ENCODE data around the gene SERPINB1.

SERPINB1 gene

DNA sequence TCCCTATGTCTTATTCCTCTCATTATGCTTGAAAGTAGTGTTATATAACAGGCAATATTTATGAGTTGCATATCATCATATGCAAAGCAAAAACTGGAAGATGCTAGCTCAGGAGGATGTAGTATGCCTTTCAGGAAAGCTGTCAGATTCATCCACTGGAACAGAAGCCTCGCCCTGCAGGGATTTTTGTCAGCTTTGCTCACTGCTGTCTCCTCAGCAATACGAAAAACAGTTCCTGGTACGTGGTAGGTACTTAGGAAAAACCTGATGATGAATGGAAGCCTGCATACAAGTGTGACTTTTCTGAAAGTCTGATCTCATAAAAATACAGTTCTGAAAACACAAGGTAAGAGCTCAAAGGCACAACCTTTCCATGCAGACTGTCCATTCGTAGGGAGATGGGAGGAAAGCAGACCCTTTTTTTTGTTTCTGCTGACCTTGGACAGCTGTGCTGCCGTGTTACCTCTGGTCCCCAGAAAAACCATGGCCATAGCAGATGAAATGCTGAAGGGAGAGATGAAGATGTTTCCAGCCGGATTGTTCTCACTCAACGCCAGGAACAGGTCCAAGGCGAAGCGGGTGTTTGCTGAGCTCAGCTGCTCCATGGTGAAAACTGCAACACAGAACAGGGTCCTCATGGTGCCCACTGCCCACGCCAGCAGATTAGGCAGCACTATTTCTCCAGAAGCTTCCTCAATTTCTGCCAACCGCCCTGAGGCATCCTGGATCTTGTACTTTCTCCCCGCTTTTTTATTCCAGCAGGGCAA, 1.5 kb downstream of the SERPINB1 start:
- no peaks in the 10 kb centered on the region for H3K27me3 ChIP-seq (ENCODE audit: insufficient read depth, low read length, poor library complexity)
- peaks cover 21% of the 10 kb centered on the region for H3K4me1 ChIP-seq (ENCODE audit: insufficient read depth, low read length)
- H3K4me2 ChIP-seq (ENCODE audit: insufficient read depth, low read length) = peak overlapping the region; percentile 76
- peak overlapping the region; percentile 37; the same call in 1 of the 2 replicates for H3K27ac ChIP-seq (ENCODE audit: low read length)
- TF ChIP-seq, protein P1, sequence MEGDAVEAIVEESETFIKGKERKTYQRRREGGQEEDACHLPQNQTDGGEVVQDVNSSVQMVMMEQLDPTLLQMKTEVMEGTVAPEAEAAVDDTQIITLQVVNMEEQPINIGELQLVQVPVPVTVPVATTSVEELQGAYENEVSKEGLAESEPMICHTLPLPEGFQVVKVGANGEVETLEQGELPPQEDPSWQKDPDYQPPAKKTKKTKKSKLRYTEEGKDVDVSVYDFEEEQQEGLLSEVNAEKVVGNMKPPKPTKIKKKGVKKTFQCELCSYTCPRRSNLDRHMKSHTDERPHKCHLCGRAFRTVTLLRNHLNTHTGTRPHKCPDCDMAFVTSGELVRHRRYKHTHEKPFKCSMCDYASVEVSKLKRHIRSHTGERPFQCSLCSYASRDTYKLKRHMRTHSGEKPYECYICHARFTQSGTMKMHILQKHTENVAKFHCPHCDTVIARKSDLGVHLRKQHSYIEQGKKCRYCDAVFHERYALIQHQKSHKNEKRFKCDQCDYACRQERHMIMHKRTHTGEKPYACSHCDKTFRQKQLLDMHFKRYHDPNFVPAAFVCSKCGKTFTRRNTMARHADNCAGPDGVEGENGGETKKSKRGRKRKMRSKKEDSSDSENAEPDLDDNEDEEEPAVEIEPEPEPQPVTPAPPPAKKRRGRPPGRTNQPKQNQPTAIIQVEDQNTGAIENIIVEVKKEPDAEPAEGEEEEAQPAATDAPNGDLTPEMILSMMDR (IDR thresholded peaks at IDR 0.05; ENCODE audit: borderline replicate concordance, extremely low read depth, low read length, poor library complexity, severe bottlenecking) = no peak
- no peak for TF ChIP-seq EZH2 (IDR thresholded peaks at IDR 0.05; ENCODE audit: borderline replicate concordance, low read depth, low read length, severe bottlenecking)
- ATAC-seq (ENCODE audit: insufficient read depth, low read depth) (no peak), DNase-seq (no peak)
- peaks cover 6% of the 10 kb centered on the region for H3K79me2 ChIP-seq (ENCODE audit: insufficient read depth, low read length)
- peaks cover 19% of the 10 kb centered on the region for H3K36me3 ChIP-seq (ENCODE audit: insufficient read depth, low read length)
- 0 out of 4 replicates have a peak overlapping the region, but pooled peaks of 1 of the 2 experiments have one; percentile 55 for H3K4me3 ChIP-seq (ENCODE audit: low read depth in 1 of 2, low read length in 2 of 2)
- no peaks in the 10 kb centered on the region for H3K9me3 ChIP-seq (ENCODE audit: insufficient read depth, low read length, severe bottlenecking)
- H2AFZ ChIP-seq (ENCODE audit: low read depth, low read length) = no peak overlapping the region
- H3K9ac ChIP-seq (ENCODE audit: low read depth, low read length) = peak overlapping the region; percentile 56
- H4K20me1 ChIP-seq (ENCODE audit: insufficient read depth, low read length) = no peaks in the 10 kb centered on the region

DNA sequence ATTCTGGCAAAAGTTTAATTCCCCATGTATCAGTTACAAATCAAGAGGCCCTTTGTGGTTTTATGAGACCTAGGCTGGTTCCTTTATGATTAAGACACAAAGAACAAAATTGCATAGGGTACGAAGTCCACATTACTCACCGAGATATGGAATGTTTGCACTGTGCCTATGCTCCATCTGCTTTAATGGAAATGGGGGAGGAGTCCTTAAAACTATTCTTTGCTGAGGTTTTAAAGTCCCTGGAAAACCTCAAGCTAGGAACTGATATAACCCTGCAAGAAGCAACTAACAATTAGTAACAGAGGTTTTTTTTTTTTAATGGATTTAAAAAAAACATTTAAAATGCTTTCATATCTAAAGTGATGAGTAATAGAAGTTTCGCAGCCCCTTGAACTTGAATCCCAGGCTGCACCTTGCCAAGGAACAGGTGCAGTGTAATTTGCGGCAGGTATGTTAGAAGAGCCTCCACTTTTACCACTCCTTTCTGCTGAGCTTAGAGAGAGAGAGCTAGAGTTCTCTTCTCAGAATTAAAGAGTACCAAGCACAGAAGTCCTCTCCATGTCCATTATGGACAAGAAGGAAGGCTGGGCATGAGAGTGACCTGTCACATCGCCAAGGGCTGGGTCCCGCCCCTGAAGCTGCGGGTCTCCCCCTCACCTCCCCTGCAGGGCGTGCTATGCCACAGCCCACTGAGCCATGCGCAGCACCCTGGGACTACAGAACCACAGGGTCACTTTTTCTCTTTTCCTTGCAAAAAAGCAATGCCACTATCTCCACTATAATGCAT, 2.3 kb downstream of the SERPINB1 start:
- TF ChIP-seq, protein P1 (IDR thresholded peaks at IDR 0.05; ENCODE audit: borderline replicate concordance, extremely low read depth, low read length, poor library complexity, severe bottlenecking) = no peak
- no peak for TF ChIP-seq EZH2 (IDR thresholded peaks at IDR 0.05; ENCODE audit: borderline replicate concordance, low read depth, low read length, severe bottlenecking)
- Histone ChIP-seq H2AFZ (ENCODE audit: low read depth, low read length) (no peak overlapping the region), H3K4me3 (ENCODE audit: low read depth in 1 of 2, low read length in 2 of 2) (no peak overlapping the region), H3K9ac (ENCODE audit: low read depth, low read length) (no peak overlapping the region), H3K4me1 (ENCODE audit: insufficient read depth, low read length) (peaks cover 21% of the 10 kb centered on the region), H3K27me3 (ENCODE audit: insufficient read depth, low read length, poor library complexity) (no peaks in the 10 kb centered on the region), H3K79me2 (ENCODE audit: insufficient read depth, low read length) (peaks cover 6% of the 10 kb centered on the region), H3K27ac (ENCODE audit: low read length) (no peak overlapping the region), H4K20me1 (ENCODE audit: insufficient read depth, low read length) (no peaks in the 10 kb centered on the region), H3K36me3 (ENCODE audit: insufficient read depth, low read length) (peaks cover 25% of the 10 kb centered on the region), H3K9me3 (ENCODE audit: insufficient read depth, low read length, severe bottlenecking) (no peaks in the 10 kb centered on the region), H3K4me2 (ENCODE audit: insufficient read depth, low read length) (peak overlapping the region; percentile 76; the same call in 1 of the 2 replicates)
- ATAC-seq (ENCODE audit: insufficient read depth, low read depth) = no peak
- DNase-seq = no peak

DNA sequence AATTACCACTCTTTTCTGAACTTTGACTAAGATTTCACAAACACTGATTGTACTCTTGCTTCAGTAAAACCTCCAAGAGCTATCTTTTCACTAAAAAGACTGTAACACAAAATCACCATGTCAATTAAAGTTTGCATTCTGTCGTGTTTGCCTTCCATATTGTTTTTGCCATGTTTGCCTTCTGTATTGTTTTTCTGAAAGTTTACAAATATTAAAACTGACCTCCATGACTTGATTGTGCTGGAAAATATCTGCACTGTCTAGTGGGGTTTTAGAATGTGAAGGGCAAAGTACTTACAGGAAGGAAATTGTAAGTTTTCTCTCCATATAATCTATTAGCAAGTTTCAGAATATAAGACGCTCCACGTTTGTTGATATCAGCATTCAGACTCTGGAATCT, 3.4 kb downstream of the SERPINB1 start:
- ATAC-seq (ENCODE audit: insufficient read depth, low read depth) (no peak), DNase-seq (no peak)
- H3K9ac ChIP-seq (ENCODE audit: low read depth, low read length) = no peak overlapping the region
- peaks cover 6% of the 10 kb centered on the region for H3K79me2 ChIP-seq (ENCODE audit: insufficient read depth, low read length)
- no peaks in the 10 kb centered on the region for H4K20me1 ChIP-seq (ENCODE audit: insufficient read depth, low read length)
- H3K4me2 ChIP-seq (ENCODE audit: insufficient read depth, low read length) = no peak overlapping the region
- H3K9me3 ChIP-seq (ENCODE audit: insufficient read depth, low read length, severe bottlenecking) = no peaks in the 10 kb centered on the region
- no peak overlapping the region for H3K4me3 ChIP-seq (ENCODE audit: low read depth in 1 of 2, low read length in 2 of 2)
- no peak overlapping the region for H3K27ac ChIP-seq (ENCODE audit: low read length)
- no peaks in the 10 kb centered on the region for H3K27me3 ChIP-seq (ENCODE audit: insufficient read depth, low read length, poor library complexity)
- no peak overlapping the region for H2AFZ ChIP-seq (ENCODE audit: low read depth, low read length)
- peaks cover 33% of the 10 kb centered on the region for H3K36me3 ChIP-seq (ENCODE audit: insufficient read depth, low read length)
- no peak for TF ChIP-seq EZH2 (IDR thresholded peaks at IDR 0.05; ENCODE audit: borderline replicate concordance, low read depth, low read length, severe bottlenecking)
- TF ChIP-seq, protein P1 (IDR thresholded peaks at IDR 0.05; ENCODE audit: borderline replicate concordance, extremely low read depth, low read length, poor library complexity, severe bottlenecking) = no peak
- peaks cover 21% of the 10 kb centered on the region for H3K4me1 ChIP-seq (ENCODE audit: insufficient read depth, low read length)
